Kidney tubule cell (primary cell): ENCODE data around the gene ATOSA.
A peak's percentile ranks its signal among the peaks of the same experiment; 100 is the strongest.

ENCODE experiments used
- DNase-seq: peaks from one replicate; pipeline ENCODE4 v3.0.0-alpha.2; 2018; ENCODE audit warnings: low spot score

Gene ATOSA

GRCh38 chr15:52679232-52680040 lies at the start of gene ATOSA:
Gene ATOSA (minus strand): TSS chr15:52679388. CDS start chr15:52678021, 1,367 bp downstream.
- peak; percentile 88 for DNase-seq

GRCh38 chr15:52728899-52729298 lies 49.7 kb upstream of the ATOSA start:
- DNase-seq = peak; percentile 64

- peak; percentile 75 for DNase-seq
These were observed 48.6 kb upstream of the ATOSA start for GRCh38 chr15:52727815-52728214.

- no peak for DNase-seq
These were observed 47.0 kb upstream of the ATOSA start for GRCh38 chr15:52726195-52726594.

GRCh38 chr15:52718551-52718950 lies 39.4 kb upstream of the ATOSA start:
- no peak for DNase-seq

GRCh38 chr15:52717924-52718323 lies 38.7 kb upstream of the ATOSA start:
- DNase-seq = no peak

GRCh38 chr15:52717481-52717880 lies 38.3 kb upstream of the ATOSA start:
- DNase-seq = no peak

- DNase-seq = no peak
These were observed 37.3 kb upstream of the ATOSA start for GRCh38 chr15:52716536-52716935.

- no peak for DNase-seq
These were observed 36.2 kb upstream of the ATOSA start for GRCh38 chr15:52715411-52715810.

- DNase-seq = no peak
These were observed 35.8 kb upstream of the ATOSA start for GRCh38 chr15:52714968-52715367.

- no peak for DNase-seq
These were observed 31.7 kb upstream of the ATOSA start for GRCh38 chr15:52710708-52711389.

- no peak for DNase-seq
These were observed 31.0 kb upstream of the ATOSA start for GRCh38 chr15:52710050-52710707.

- DNase-seq = no peak
These were observed 30.2 kb upstream of the ATOSA start for GRCh38 chr15:52709187-52709981.

- no peak for DNase-seq
These were observed 26.9 kb upstream of the ATOSA start for GRCh38 chr15:52706091-52706490.

- no peak for DNase-seq
These were observed 23.2 kb upstream of the ATOSA start for GRCh38 chr15:52702390-52702789.

- peak; percentile 14 for DNase-seq
These were observed 20.3 kb upstream of the ATOSA start for GRCh38 chr15:52699457-52699856.

GRCh38 chr15:52698514-52698913 lies 19.3 kb upstream of the ATOSA start:
- no peak for DNase-seq

GRCh38 chr15:52697051-52697450 lies 17.9 kb upstream of the ATOSA start:
- DNase-seq = no peak

GRCh38 chr15:52695154-52695553 lies 16.0 kb upstream of the ATOSA start:
- no peak for DNase-seq

- no peak for DNase-seq
These were observed 10.4 kb upstream of the ATOSA start for GRCh38 chr15:52689562-52689961.

GRCh38 chr15:52683580-52683979 lies 4.4 kb upstream of the ATOSA start:
- DNase-seq = no peak

- DNase-seq = peak; percentile 53
These were observed 3.6 kb upstream of the ATOSA start for GRCh38 chr15:52682781-52683180.
